ENCODE results near the gene MPP4. TPM values are rescaled to one million over a fixed set of nuclear protein-coding genes. Genes with fewer than 3 reads are reported as not detected.

The MPP4 gene
- total and polyA plus RNA-seq, 2 of the 13 experiments (the other 11 are each of a cell fraction or from before 2014, with no cell fraction given), result not detected

DNA sequence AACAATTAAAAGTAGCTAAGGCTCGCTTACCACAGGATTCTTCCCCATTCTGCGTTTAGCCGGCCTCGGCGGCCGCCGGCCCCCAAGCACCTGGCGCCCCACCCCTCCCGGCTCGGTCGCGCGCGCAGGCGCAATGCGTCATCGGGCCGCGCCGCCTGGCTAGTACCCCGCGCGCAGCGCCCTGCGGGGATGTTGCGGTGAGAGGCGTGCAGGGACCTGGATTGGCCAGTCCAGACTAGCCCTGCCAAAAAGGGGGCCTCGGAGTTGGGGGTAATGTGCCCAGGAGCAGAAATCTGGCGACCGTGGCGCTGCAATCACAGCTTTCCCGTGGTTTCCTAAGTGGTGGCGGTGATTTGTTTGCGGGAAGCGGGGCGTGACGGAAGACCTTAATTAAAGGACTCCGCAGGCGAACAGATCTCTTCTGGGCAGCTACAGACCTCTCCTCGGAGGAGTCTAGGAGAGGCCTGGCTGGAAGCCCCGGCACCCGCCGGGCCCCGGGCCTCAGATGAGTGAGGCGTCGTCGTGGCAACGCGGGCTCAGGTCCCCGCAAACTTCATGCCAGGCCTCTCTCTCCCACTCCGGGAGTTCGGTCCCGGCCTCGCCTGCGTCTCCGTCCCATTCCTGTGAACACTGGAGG is 55.7 kb downstream of the MPP4 start (continued):
- TF ChIP-seq HOXA5 (CRISPR knock-in tag; IDR thresholded peaks at IDR 0.05), result peak; percentile 73
- no peak for TF ChIP-seq ZBTB2 (CRISPR knock-in tag; IDR thresholded peaks at IDR 0.05; ENCODE audit: low read depth)
- peak; percentile 23; the same call in 1 of the 2 replicates for TF ChIP-seq GLI4 (CRISPR knock-in tag; IDR thresholded peaks at IDR 0.05; ENCODE audit: borderline replicate concordance)
- peak; percentile 76 for TF ChIP-seq ZNF784 (CRISPR knock-in tag; IDR thresholded peaks at IDR 0.05; ENCODE audit: borderline replicate concordance)
- TF ChIP-seq REST (IDR thresholded peaks at IDR 0.05; ENCODE audit: borderline replicate concordance in 1 of 2, low read depth in 1 of 2, low read length in 2 of 2), result no peak
- no peak for TF ChIP-seq HNRNPK (IDR thresholded peaks at IDR 0.05; ENCODE audit: low read depth, low read length, poor library complexity, severe bottlenecking)
- TF ChIP-seq BRCA1 (CRISPR knock-in tag; IDR thresholded peaks at IDR 0.05), result no peak
- TF ChIP-seq CCAR2 (optimal IDR thresholded peaks at IDR 0.05; ENCODE audit: low read depth, low read length), result no peak
- TF ChIP-seq, protein P1, sequence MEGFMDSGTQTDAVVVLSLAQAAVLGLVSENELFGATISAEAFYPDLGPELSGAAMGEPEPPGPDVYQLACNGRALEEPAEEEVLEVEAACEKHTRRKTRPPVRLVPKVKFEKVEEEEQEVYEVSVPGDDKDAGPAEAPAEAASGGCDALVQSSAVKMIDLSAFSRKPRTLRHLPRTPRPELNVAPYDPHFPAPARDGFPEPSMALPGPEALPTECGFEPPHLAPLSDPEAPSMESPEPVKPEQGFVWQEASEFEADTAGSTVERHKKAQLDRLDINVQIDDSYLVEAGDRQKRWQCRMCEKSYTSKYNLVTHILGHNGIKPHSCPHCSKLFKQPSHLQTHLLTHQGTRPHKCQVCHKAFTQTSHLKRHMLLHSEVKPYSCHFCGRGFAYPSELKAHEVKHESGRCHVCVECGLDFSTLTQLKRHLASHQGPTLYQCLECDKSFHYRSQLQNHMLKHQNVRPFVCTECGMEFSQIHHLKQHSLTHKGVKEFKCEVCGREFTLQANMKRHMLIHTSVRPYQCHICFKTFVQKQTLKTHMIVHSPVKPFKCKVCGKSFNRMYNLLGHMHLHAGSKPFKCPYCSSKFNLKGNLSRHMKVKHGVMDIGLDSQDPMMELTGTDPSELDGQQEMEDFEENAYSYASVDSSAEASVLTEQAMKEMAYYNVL (CRISPR knock-in tag; IDR thresholded peaks at IDR 0.05; ENCODE audit: borderline replicate concordance), result no peak
- TF ChIP-seq MEIS2 (CRISPR knock-in tag; IDR thresholded peaks at IDR 0.05), result peak; percentile 57; the same call in 1 of the 2 replicates
